Trophoblast cell (in vitro differentiated cells and primary cell): ENCODE measurements around the gene MAB21L3.
"Not testable (repeated sequence)": the region's sequence is repeated elsewhere in the genome, so short reads cannot be mapped to it uniquely, and the experiment has no call there.

Source experiments
- DNase-seq, 2 donors: peaks; one replicate each; pipeline ENCODE4 v3.0.0-alpha.2; 2016
- H2AFZ ChIP-seq: 2 replicates; pipeline ENCODE4 v1.6.1; 2013; ENCODE audit warnings: low read length, moderate library complexity, mild to moderate bottlenecking; ENCODE audit not compliant: insufficient read depth, poor library complexity
- H2AK5ac ChIP-seq: 2 replicates; pipeline ENCODE4 v1.6.1; 2013; ENCODE audit warnings: mild to moderate bottlenecking, low read length
- H2BK120ac ChIP-seq: 2 replicates; pipeline ENCODE4 v1.6.1; 2013; ENCODE audit warnings: low read length, mild to moderate bottlenecking, moderate library complexity; ENCODE audit not compliant: insufficient read depth, poor library complexity
- H2BK12ac ChIP-seq: 2 replicates; pipeline ENCODE4 v1.6.1; 2013; ENCODE audit warnings: mild to moderate bottlenecking, low read length, moderate library complexity
- H2BK5ac ChIP-seq: 2 replicates; pipeline ENCODE4 v1.6.1; 2013; ENCODE audit warnings: low read length, low read depth, moderate library complexity, mild to moderate bottlenecking; ENCODE audit not compliant: poor library complexity
- H3K14ac ChIP-seq: 2 replicates; pipeline ENCODE4 v1.6.1; 2013; ENCODE audit warnings: mild to moderate bottlenecking, low read length
- H3K18ac ChIP-seq: 2 replicates; pipeline ENCODE4 v1.6.1; 2013; ENCODE audit warnings: mild to moderate bottlenecking, low read length
- H3K23ac ChIP-seq: 2 replicates; pipeline ENCODE4 v1.6.1; 2013; ENCODE audit warnings: low read length
- H3K27ac ChIP-seq: 2 replicates; pipeline ENCODE4 v1.5.1; 2013; ENCODE audit warnings: low read depth, mild to moderate bottlenecking, inconsistent platforms, low read length, moderate library complexity
- H3K27me3 ChIP-seq: 2 replicates; pipeline ENCODE4 v1.6.1; 2013; ENCODE audit warnings: inconsistent platforms, mild to moderate bottlenecking, low read length, moderate library complexity; ENCODE audit not compliant: insufficient read depth
- H3K36me3 ChIP-seq, 2 experiments: 1 replicate in 1 of 2; 2 replicates in 1 of 2; pipeline ENCODE4 v1.6.1; 2013; ENCODE audit warnings: low read length in 2 of 2, mild to moderate bottlenecking in 2 of 2, moderate library complexity in 1 of 2; ENCODE audit not compliant: insufficient read depth in 2 of 2, control insufficient read depth in 1 of 2
- H3K4ac ChIP-seq: 2 replicates; pipeline ENCODE4 v1.6.1; 2013; ENCODE audit warnings: low read depth, mild to moderate bottlenecking, low read length, moderate library complexity
- H3K4me1 ChIP-seq, 2 experiments: 1 replicate in 1 of 2; 2 replicates in 1 of 2; pipeline ENCODE4 v1.6.1; 2013; ENCODE audit warnings: low read length in 2 of 2, mild to moderate bottlenecking in 2 of 2, moderate library complexity in 1 of 2; ENCODE audit not compliant: insufficient read depth in 2 of 2, control insufficient read depth in 1 of 2
- H3K4me2 ChIP-seq: 2 replicates; pipeline ENCODE4 v1.6.1; 2013; ENCODE audit warnings: inconsistent platforms, mild to moderate bottlenecking, low read length, moderate library complexity
- H3K4me3 ChIP-seq: 2 replicates; pipeline ENCODE4 v1.5.1; 2013; ENCODE audit warnings: mild to moderate bottlenecking, low read depth, low read length, inconsistent platforms
- H3K79me1 ChIP-seq: one replicate; pipeline ENCODE4 v1.6.1; 2013; ENCODE audit warnings: low read length
- H3K79me2 ChIP-seq: 2 replicates; pipeline ENCODE4 v1.6.1; 2013; ENCODE audit warnings: low read length, mild to moderate bottlenecking; ENCODE audit not compliant: control insufficient read depth, insufficient read depth, poor library complexity
- H3K9ac ChIP-seq: 2 replicates; pipeline ENCODE4 v1.6.1; 2013; ENCODE audit warnings: mild to moderate bottlenecking, low read length
- H3K9me3 ChIP-seq: 2 replicates; pipeline ENCODE4 v1.6.1; 2013; ENCODE audit warnings: low read depth, mild to moderate bottlenecking, control low read depth, inconsistent platforms, low read length; ENCODE audit not compliant: insufficient read depth
- H4K12ac ChIP-seq: 2 replicates; pipeline ENCODE4 v1.6.1; 2013; ENCODE audit warnings: low read depth, mild to moderate bottlenecking, low read length, moderate library complexity
- H4K8ac ChIP-seq: 2 replicates; pipeline ENCODE4 v1.6.1; 2013; ENCODE audit warnings: low read depth, mild to moderate bottlenecking, low read length, moderate library complexity
- H4K91ac ChIP-seq: one replicate; pipeline ENCODE4 v1.6.1; 2013; ENCODE audit warnings: low read depth, mild to moderate bottlenecking, low read length, moderate library complexity
- WGBS: extraction: QIAGEN DNeasy Blood & Tissue Kit; methylation state at CpG from one replicate; pipeline ENCODE4 v1.1.7; 2013; ENCODE audit warnings: missing lambda C conversion rate; ENCODE audit not compliant: insufficient read length, insufficient coverage; ENCODE audit errors: extremely low coverage; 5-methylcytosine and 5-hydroxymethylcytosine counted together

MAB21L3 gene

GRCh38 chr1:116146447-116147113 lies 35.4 kb downstream of the MAB21L3 start:
- not testable (repeated sequence) for H4K12ac ChIP-seq, DNase-seq, H3K14ac ChIP-seq, H3K27me3 ChIP-seq, H2AK5ac ChIP-seq, H3K79me2 ChIP-seq, H4K8ac ChIP-seq, H3K79me1 ChIP-seq, H3K27ac ChIP-seq, H3K9me3 ChIP-seq, H3K4me3 ChIP-seq, H3K18ac ChIP-seq, H3K23ac ChIP-seq, H3K9ac ChIP-seq, H3K4ac ChIP-seq, H2AFZ ChIP-seq, H3K4me2 ChIP-seq, H3K36me3 ChIP-seq, H2BK5ac ChIP-seq, H2BK120ac ChIP-seq
- H4K91ac ChIP-seq: peak overlapping the region; percentile 51
- peaks cover 12 to 15% of the 10 kb centered on the region in 2 experiments for H3K4me1 ChIP-seq
- no CpG with 5 or more reads among the region's 37 CpGs for WGBS
- peak overlapping the region; percentile 23 for H2BK12ac ChIP-seq

DNA sequence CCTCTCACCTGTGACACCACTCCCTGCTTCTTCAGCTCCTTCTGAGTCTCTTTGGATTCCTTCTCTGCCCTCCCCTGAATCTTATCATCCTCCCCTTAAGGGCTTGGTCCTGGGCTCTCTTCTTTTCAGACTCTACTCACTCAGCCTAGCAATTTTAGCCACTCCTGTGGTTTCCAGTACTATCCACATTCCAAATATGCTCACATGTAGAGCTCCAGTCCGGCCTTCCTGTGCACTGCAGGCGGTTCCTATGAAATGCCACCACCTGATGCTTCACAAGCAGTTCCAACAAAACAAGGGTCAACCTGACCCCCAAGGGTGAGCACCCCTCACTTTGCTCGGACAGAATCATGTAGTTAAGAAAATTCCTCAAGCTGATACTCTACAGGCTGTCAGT lies 35.9 kb downstream of the MAB21L3 start:
- Histone ChIP-seq H4K8ac (no peak overlapping the region), H3K79me2 (no peaks in the 10 kb centered on the region), H3K27me3 (no peaks in the 10 kb centered on the region), H3K18ac (no peak overlapping the region), H4K91ac (peak overlapping the region; percentile 51), H3K14ac (no peak overlapping the region), H2BK120ac (peak overlapping the region; percentile 17), H2BK12ac (peak overlapping the region; percentile 23), H2AK5ac (no peak overlapping the region), H3K4me1 (peaks cover 14 to 18% of the 10 kb centered on the region in 2 experiments), H3K4me2 (no peak overlapping the region), H2BK5ac (no peak overlapping the region), H2AFZ (no peak overlapping the region), H4K12ac (no peak overlapping the region), H3K36me3 (no peaks in the 10 kb centered on the region), H3K9me3 (peaks cover 2% of the 10 kb centered on the region), H3K4me3 (no peak overlapping the region), H3K79me1 (peaks cover 5% of the 10 kb centered on the region), H3K23ac (no peak overlapping the region), H3K27ac (no peak overlapping the region), H3K9ac (no peak overlapping the region), H3K4ac (no peak overlapping the region)
- no peak for DNase-seq
- WGBS: no CpG with 5 or more reads among the region's 3 CpGs

- Histone ChIP-seq H2BK12ac (no peak overlapping the region), H3K27me3 (no peaks in the 10 kb centered on the region), H2AK5ac (no peak overlapping the region), H3K79me1 (peaks cover 8% of the 10 kb centered on the region), H3K27ac (peak overlapping the region; percentile 1), H4K12ac (peak overlapping the region; percentile 36), H3K14ac (peak overlapping the region; percentile 17), H3K4me1 (peaks cover 14 to 20% of the 10 kb centered on the region in 2 experiments), H3K4me3 (no peak overlapping the region), H3K4me2 (no peak overlapping the region), H3K9ac (no peak overlapping the region), H3K79me2 (no peaks in the 10 kb centered on the region), H3K23ac (no peak overlapping the region), H4K91ac (no peak overlapping the region), H2AFZ (no peak overlapping the region), H3K9me3 (peaks cover 2% of the 10 kb centered on the region), H3K36me3 (no peaks in the 10 kb centered on the region), H2BK120ac (no peak overlapping the region), H4K8ac (peak overlapping the region; percentile 35), H3K18ac (no peak overlapping the region), H2BK5ac (peak overlapping the region; percentile 64), H3K4ac (no peak overlapping the region)
- no CpG with 5 or more reads among the region's 4 CpGs for whole genome bisulfite sequencing
- DNase-seq: no peak
Measured at GRCh38 chr1:116147972-116148371, 36.8 kb downstream of the MAB21L3 start.

- H3K4me3 ChIP-seq: no peak overlapping the region
- peaks cover 8% of the 10 kb centered on the region for H3K79me1 ChIP-seq
- no peak overlapping the region for H3K14ac ChIP-seq
- no peak overlapping the region for H3K4me2 ChIP-seq
- H3K9ac ChIP-seq: no peak overlapping the region
- H3K79me2 ChIP-seq: no peaks in the 10 kb centered on the region
- no peak overlapping the region for H3K4ac ChIP-seq
- no peaks in the 10 kb centered on the region for H3K36me3 ChIP-seq
- peaks cover 14 to 20% of the 10 kb centered on the region in 2 experiments for H3K4me1 ChIP-seq
- no peak overlapping the region for H4K8ac ChIP-seq
- peaks cover 2% of the 10 kb centered on the region for H3K9me3 ChIP-seq
- no peak overlapping the region for H3K18ac ChIP-seq
- H3K23ac ChIP-seq: no peak overlapping the region
- H2BK120ac ChIP-seq: no peak overlapping the region
- H4K12ac ChIP-seq: no peak overlapping the region
- H3K27ac ChIP-seq: no peak overlapping the region
- no CpG with 5 or more reads among the region's 3 CpGs for WGBS
- no peak overlapping the region for H2AK5ac ChIP-seq
- H3K27me3 ChIP-seq: no peaks in the 10 kb centered on the region
- DNase-seq: no peak
- H2BK5ac ChIP-seq: no peak overlapping the region
- peak overlapping the region; percentile 19 for H4K91ac ChIP-seq
- H2AFZ ChIP-seq: no peak overlapping the region
- no peak overlapping the region for H2BK12ac ChIP-seq
Measured at GRCh38 chr1:116148967-116149366, 37.8 kb downstream of the MAB21L3 start.
